Panc1 (cell line): Measurements from ENCODE around the gene UBXN6.

Experiments
- POLR2AphosphoS5 ChIP-seq: IDR thresholded peaks from 2 replicates; pipeline ENCODE4 v1.6.1; 2012; ENCODE audit warnings: mild to moderate bottlenecking, low read depth, low read length, moderate library complexity
- REST ChIP-seq, 2 experiments: IDR thresholded peaks; 2 replicates each; pipeline ENCODE4 v1.6.1; 2011 to 2012; ENCODE audit warnings: low read depth in 2 of 2, control low read depth in 1 of 2, low read length in 1 of 2, mild to moderate bottlenecking in 1 of 2, moderate library complexity in 1 of 2; ENCODE audit not compliant: insufficient read depth in 1 of 2
- SIN3A ChIP-seq: IDR thresholded peaks from 2 replicates; pipeline ENCODE4 v1.6.1; 2012; ENCODE audit warnings: low read depth, mild to moderate bottlenecking, low read length, moderate library complexity, borderline replicate concordance; ENCODE audit not compliant: insufficient read depth
- TF ChIP-seq, protein P1 (sequence below): fragments of 450-650 bp; IDR thresholded peaks from 2 replicates; pipeline ENCODE4 v1.5.1; 2017; ENCODE audit warnings: mild to moderate bottlenecking

GRCh38 chr19:4437103-4437502 lies 20.5 kb downstream of the UBXN6 start:
- TF ChIP-seq, protein P1, sequence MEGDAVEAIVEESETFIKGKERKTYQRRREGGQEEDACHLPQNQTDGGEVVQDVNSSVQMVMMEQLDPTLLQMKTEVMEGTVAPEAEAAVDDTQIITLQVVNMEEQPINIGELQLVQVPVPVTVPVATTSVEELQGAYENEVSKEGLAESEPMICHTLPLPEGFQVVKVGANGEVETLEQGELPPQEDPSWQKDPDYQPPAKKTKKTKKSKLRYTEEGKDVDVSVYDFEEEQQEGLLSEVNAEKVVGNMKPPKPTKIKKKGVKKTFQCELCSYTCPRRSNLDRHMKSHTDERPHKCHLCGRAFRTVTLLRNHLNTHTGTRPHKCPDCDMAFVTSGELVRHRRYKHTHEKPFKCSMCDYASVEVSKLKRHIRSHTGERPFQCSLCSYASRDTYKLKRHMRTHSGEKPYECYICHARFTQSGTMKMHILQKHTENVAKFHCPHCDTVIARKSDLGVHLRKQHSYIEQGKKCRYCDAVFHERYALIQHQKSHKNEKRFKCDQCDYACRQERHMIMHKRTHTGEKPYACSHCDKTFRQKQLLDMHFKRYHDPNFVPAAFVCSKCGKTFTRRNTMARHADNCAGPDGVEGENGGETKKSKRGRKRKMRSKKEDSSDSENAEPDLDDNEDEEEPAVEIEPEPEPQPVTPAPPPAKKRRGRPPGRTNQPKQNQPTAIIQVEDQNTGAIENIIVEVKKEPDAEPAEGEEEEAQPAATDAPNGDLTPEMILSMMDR: no peak
- TF ChIP-seq POLR2AphosphoS5 (no peak), SIN3A (no peak), REST (IDR thresholded peaks at IDR 0.05; ENCODE audit: insufficient read depth in 1 of 2, low read depth in 2 of 2, low read length in 1 of 2) (no peak)
